ENCODE measurements around the gene OR1F1. TPM values are rescaled to one million over a fixed set of nuclear protein-coding genes. Genes with fewer than 3 reads are reported as not detected.
"Not testable (repeated sequence)": the region's sequence is repeated elsewhere in the genome, so short reads cannot be mapped to it uniquely, and the experiment has no call there.

Gene OR1F1
- polyA plus RNA-seq, 4 donors, result not detected

DNA sequence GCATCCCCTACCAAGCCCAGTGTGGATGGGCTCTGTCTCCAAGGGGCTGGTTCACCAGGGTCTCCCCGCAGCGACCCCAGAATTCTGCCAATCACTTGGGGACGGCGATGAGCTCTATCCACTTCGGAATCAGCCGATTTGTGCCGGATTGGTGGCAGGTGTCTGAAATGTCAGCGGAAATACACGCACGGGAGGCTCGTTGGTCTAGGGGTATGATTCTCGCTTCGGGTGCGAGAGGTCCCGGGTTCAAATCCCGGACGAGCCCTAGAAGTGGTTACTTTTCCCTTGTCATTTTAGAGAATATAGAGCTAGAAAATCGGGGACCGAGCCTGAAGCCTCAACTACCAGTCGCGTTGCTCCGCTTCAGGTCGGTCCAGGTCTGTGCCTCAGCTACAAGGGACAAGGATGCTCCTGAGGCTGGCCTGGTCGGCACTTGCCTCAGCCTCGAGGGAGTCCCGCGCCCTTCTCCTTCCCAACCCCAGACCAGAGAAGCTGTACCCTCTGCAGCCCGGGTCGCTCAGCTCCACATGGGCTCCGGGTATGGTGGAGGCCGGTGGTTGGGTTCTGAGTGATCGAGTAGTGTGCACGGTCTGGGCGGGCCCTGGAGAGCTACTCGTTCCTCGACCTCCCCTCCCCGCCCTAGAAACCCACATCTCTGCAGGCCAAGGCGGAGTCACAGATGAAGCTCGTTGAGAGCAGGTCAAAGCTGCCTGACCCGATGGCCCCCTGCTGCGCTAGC lies 16.0 kb upstream of the OR1F1 start:
- DNase-seq (ENCODE audit: low read depth in 4 of 4, low spot score in 3 of 4), result no peak

DNA sequence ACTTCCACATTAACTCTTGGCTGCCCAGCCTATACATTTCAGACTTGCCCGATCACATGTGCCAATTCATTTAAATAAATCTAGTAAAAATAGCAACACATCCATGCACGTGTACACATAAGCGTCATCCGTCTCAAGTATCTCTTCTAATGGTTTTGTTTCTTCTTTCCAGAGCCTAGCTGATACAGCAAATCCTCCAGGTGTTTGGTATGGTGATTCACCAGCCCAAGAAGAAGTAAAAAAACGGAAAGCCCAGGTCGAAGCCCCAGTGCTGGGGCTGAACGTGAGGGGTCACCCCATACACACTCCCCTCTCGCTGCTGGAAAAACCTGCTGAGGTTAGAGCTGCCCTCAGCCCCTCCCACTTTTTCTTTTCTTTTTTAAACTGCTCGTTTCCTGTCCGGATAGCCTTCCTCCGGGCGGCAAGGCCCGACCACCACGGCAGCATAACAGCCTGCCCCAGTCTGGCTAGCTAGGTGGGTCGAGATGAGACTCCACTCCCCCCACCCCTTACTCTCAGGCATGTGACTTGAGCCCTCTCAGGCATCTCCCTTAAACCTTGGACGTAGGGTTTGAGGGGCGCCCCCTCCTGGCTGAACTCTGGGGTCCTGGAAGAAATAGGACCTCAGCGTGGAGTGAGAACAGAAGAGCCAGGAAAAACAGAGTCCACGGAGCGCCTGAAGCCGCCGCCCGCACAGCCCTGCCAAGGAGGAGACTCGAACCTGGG lies 13.9 kb upstream of the OR1F1 start:
- DNase-seq (ENCODE audit: low read depth in 4 of 4, low spot score in 3 of 4), result no peak

DNA sequence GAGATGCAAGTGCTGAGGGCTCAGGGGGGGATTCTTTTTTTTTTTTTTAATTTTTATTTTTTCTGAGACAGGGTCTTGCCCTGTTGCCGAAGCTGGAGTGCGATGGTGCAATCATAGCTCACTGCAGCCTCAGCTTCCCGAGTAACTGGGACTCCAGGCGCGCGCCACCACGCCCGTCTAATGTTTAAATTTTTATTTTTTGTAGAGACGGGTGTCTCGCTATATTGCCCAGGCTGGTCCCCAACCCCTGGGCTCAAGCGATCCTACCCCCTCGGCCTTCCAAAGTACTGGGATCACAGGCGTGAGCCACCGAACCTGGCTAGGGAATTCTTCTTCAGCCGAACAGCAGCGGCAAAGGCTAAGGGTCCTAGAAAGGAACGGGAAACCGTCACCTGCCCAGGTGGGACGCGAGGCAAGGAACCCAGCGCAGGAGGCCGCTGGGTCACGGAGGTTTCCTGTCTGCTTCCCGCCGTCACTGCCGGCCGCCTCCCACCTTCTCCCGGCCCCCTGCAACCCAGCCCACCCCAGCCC lies 13.3 kb upstream of the OR1F1 start:
- DNase-seq (ENCODE audit: low read depth in 4 of 4, low spot score in 3 of 4), result no peak

DNA sequence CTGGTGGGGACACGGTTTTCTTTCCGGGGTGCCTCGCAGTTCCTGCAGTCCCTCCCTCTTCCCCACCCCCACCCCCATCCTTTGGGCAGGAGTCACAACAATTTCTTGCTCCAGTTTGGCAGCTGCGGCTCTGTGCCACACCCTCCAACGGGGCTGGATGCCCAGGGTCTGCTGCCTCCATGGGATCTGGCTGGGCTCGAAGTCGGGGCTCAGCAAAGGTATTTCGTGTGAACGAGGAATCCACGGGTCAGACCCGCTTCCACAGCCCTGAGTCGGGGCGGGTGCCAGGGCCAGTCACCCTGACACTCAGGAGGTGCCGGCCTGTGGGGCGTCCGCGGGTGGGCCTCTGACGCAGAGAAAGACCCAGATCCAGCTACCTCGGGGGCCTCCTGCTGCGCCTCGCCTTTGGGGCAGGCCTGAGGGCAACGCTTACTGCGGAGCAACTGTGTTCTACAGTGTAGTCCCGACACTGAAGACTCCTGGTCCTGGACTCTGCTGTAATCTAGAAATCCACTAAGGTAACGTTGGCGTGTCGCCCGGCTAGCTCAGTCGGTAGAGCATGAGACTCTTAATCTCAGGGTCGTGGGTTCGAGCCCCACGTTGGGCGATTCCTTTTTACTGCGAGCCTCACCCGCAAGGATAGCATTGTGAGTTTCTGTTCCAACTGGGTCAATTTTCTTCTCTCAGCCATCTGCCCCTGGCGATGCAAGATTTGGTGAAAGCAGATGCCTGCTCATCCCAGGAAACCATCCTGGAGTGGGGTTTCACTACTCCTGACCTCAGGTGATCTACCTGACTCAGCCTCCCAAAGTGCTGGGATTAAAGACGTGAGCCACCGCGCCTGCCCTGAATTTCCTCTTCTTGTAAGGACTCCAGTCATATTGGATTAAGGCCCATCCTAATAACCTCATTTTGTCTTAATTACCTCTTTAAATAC lies 12.6 kb upstream of the OR1F1 start:
- no peak for DNase-seq (ENCODE audit: low read depth in 4 of 4, low spot score in 3 of 4)

DNA sequence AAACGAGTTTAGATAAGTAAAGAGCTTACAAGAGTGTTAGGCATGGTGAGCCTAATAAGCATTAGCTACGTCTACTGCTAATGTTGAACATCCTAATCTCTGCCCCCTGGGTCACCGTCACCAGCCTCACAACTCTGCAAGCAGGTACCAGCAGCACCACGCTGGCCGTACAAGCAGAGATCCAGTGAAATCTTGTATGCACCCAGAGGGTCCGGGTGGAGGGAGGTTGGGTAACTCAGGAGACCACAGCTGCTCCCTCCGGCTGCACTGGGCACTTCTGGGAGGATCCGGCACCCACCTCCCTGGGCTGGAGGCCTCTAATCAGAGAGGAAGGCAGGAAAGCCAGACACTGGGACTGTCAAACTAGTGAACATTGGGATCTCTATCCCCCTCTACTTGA lies 8.4 kb upstream of the OR1F1 start:
- no peak for DNase-seq (ENCODE audit: low read depth in 4 of 4, low spot score in 3 of 4)

DNA sequence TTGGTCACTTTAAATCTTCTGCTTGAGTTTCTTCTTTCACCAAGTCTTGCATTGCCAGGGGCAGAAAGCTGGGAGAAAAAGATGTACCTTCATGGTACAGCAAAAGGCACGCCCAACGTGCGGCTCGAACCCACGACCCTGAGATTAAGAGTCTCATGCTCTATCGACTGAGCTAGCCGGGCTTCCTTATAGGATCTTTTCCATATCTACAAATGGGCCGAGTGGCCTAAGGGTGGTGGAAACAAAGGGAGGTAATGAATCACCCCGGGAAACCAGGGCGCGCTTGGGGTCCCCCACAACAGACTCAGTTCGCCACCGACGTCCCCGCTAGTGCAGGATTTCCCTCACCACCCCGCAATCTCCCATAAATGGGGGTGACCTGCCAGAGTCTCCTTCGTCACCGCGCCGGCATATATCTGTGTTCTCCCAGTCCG lies 7.5 kb upstream of the OR1F1 start:
- DNase-seq (ENCODE audit: low read depth in 4 of 4, low spot score in 3 of 4), result no peak

DNA sequence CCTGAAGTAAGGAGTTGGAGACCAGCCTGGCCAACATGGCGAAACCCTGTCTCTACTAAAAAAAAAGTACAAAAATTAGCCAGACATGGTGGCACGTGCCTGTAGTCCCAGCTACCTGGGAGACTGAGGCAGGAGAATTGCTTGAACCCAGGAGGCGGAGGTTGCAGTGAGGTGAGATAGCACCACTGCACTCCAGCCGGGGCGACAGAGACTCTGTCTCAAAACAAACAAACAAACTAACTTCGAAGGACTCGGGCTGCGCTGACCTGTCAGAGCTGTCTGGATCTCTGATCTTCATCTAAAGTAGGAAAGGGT lies 5.8 kb upstream of the OR1F1 start:
- not testable (repeated sequence) for DNase-seq (ENCODE audit: low read depth in 4 of 4, low spot score in 3 of 4)

DNA sequence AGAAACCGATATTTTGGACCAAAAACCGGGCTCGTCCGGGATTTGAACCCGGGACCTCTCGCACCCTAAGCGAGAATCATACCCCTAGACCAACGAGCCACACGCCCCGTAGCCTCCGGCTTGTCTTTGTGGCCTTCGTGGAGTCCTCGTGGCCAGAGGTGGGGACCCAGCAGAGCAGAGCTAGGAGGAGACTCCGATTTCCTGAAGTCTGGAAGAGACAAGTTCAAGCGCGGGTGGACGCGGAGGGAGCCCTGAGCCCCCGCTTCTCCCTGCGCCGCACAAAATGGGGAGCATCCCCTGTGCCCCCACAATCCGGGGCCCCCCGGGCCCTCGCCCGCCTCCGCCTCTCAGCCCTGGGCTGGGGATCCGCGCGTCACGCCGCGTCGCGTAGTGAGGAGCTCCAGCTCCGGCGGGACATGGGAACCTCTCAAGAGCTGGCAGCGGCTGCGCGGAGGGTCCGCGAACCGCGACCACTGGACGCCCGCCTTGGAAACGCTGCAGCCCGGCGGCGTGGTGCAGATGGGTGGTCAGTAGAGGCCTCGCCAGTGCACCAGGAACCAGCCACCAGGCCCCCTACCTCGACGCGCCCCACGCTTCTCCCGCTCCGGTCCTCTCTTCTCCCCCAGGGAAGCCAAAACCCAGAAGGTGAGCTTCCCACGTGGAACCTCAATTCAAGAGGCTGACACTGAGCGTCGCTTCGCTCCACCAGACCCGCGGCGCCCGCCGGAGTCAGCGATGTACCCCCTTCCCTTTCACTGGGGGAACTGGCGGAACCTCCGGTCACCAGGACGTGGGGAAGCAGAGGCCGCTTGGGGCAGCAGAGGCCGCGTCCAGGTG lies 5.2 kb upstream of the OR1F1 start:
- no peak for DNase-seq (ENCODE audit: low read depth in 4 of 4, low spot score in 3 of 4)

DNA sequence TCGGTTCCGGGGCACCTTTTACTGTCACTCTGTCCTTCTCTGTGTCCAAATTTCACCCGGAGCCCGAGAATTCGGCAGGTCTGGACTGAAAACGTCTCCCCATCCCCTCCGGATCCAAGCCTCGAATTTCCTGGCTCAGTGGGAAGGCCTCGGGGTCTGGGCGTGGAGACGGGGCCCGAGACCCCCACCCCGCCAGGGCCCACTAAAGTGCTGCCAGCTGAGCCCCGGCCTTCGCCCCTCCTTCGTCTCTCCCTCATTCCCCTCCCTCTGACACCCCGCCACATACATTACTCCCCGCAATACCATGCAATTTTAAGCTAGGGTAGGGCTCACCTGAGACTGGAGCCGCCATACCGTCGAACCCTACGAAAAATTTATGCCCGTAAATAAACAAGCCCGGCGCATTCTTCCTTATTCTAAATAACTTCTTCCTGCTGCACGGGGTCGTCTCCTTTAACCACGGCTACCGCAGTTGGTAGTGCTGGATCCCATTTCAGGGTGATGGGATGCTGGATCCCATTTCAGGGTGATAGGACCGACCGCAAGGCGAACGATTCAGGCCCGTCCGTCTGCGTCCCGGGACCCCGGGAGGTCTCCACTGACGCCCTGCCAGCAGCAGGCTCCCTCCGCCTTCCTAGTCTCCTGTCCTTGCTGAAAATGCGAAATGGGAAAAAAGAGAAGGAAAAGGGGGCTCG lies 4.4 kb upstream of the OR1F1 start:
- no peak for DNase-seq (ENCODE audit: low read depth in 4 of 4, low spot score in 3 of 4)

DNA sequence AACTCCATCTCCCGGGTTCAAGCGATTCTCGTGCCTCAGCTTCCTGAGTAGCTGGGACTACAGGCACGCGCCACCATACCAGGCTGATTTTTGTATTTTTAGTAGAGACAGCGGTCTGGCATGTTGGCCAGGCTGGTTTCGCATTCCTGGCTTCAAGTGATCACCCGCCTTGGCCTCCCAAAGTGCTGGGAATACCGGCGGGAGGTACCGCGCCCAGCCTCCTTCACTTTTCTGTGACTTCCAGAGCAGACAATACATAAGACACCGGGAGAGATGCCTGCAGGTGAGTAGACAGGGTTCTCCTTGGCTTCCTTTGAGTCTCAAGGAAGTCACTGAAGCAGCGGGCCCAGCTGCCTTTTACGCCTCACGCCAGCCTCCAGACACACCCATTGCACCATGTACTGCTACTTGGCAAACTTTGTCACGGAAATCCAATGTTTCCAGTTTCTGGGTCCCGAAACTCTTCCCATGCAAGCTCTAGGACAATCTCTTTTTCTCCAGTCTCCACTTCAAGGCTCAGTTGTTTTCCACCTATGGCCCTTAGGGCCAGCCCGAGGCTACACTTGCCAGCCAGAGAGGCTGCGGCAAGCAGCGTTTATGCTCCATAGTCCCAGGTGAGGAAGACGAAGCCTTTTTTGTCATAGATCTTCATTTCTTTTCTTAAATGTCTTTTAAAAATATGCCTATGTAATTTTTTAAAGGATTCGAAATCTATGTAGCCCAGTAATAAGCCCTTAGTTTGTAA lies 886 bp upstream of the OR1F1 start:
- DNase-seq (ENCODE audit: low read depth in 4 of 4, low spot score in 3 of 4), result no peak

DNA sequence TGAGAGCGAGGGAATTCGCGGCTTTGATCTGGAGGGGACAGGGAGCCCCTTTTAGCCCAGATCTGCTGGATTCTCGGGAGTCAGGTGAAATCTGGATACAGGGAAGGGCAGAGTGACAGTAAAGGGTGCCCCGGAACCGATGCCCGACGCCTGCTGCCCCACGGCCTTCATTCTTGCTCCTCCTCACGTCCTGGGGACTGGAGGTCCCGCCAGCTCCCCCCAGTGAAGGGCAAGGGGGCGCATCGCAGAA lies 596 bp downstream of the OR1F1 start:
- no peak for DNase-seq (ENCODE audit: low read depth in 4 of 4, low spot score in 3 of 4)

DNA sequence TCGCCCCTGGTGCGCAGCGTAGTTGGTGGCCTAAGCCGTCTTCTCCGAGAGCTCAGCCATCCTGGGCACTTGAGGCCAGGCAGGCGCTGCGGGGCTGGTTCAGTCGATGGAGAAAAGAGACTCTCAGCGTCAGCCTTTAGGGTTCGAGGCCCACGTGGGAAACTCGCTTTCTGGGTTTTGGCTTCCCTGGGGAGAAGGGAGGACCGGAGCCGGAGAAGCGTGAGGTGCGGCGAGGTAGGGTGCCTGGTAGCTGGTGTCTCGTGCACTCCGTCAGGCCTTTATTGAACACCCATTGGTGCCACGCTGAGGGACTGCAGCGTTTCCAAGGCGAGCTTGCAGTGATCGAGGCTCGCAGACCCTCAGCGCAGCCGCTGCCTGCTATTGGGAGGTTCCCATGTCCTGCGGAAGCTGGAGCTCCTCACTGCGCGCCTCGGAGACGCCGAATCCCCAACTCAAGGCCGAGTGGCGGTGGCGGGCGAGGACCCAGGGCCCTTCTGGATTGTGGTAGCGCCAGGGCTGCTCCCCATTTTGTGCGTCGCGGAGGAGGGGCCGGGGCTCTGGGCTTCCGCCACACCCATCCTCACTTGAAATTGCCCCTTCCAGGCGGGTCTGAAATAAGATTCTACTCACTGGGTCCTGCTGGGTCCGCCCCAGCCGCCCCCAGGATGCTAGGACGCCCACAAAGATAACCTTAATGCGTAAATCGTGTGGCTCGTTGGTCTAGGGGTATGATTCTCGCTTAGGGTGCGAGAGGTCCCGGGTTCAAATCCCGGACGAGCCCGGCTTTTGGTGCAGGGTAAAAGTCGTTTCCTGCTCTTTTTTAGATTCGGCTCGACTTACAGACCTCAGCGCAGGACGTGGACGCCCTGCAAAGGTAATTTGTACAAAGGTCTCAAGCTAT lies 1.2 kb downstream of the OR1F1 start:
- no peak for DNase-seq (ENCODE audit: low read depth in 4 of 4, low spot score in 3 of 4)

DNA sequence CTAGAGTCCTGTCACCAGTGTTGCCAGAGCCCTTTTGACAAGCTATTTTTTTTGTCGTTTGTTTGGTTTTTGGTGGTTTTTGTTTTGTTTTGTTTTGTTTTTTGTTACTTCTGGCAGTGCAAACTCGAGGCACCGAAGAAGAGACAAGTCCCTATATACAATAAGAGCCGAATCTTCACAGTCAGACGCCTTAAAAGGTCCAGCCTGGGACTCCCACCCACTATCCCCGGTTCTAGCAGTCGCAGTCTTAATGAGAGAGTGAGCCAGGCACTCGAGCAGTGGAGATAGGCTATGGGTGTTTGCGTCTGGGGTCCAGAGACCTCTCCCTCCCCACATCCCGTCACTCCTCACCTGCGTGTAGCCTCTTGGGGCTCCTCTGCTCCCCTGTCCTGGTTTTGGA lies 1.9 kb downstream of the OR1F1 start:
- no peak for DNase-seq (ENCODE audit: low read depth in 4 of 4, low spot score in 3 of 4)

DNA sequence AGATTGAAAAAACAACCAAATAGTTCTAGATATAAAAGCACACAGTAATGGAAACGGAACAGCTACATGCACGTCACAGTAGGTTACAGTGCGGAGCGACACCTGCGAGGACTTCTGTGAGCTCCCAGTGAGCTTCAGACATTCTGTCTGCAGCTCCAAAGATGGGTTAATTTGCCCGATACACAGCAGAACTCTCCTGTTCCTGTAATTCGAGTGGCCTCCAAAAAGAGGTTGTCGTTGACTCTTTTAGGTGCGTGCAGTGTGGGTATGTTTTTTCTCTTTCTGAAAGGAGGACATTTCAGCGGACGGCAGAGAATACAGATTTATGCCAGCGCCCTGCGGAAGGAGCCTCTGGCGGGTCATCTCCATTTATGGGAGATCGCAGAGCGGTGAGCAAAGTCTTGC lies 2.9 kb downstream of the OR1F1 start:
- no peak for DNase-seq (ENCODE audit: low read depth in 4 of 4, low spot score in 3 of 4)

DNA sequence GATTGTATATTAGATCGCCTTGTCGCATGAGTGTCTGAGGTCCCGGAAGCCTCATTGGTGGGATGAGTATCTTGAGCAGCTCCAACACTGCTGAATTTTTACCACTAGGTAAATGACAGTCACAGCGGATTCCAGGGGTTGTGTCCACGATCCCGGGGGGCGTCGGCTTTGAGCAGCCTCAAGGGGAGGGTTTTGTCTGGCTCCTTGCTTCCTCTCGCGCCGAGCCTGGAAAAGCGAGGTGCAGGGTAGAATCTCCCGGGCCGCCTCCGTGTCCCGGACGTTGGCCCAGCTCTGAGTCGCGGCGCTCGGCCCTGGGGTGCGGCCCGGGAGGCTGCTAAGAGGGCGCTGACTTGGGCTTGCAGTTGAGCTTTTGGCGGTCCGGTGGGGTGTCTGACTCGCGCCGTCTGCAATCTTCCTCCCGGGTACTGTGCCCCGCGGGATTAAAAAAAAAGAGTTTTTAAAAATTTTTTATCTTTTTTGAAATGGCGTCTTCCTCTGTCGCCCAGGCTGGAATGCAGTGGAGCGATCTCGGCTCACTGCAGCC lies 4.5 kb downstream of the OR1F1 start:
- DNase-seq (ENCODE audit: low read depth in 4 of 4, low spot score in 3 of 4), result no peak

DNA sequence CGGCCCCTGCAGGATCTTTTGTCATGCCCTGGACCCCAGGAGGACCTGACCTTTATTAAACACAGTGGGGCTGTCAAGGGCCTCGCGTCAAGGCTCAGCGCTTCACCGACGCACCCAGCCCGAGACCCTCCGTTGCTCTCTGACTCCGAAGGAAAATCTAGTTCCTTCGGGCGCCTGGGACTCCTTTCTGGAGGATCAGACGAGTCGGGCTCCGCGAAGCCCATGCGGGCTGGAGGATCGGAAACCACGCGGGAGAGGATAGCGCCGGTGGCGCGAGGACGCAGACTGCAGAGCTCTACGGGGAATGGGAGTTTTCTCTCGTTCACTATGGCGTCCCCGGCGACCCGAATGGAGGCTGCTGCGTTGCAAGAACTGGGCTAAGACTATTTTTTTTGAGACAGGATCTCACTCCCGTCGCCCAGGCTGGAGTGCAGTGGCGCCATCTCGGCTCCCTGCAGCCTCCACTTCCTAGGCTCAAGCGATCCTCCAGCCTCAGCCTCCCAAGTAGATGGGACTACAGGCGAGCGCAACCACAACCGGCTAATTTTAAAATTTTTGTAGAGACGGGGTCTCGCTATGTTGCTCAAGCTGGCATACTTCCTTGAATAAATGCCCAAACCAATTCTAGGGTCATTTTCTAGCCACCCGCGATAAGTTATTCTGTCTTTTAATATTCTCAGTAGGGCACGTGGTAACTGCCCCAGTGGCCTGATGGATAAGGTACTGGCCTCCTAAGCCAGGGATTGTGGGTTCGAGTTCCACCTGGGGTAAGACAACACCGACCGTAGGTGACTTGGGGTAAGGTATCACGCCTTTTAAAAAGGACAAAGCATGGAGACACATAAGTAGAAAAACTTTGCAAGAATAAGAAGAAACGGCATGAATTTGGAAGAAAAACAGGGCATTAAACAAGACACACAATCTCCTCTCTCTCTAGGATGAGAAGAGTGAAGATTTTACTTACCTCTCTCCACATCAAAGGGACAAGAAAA lies 5.5 kb downstream of the OR1F1 start:
- DNase-seq (ENCODE audit: low read depth in 4 of 4, low spot score in 3 of 4), result no peak

DNA sequence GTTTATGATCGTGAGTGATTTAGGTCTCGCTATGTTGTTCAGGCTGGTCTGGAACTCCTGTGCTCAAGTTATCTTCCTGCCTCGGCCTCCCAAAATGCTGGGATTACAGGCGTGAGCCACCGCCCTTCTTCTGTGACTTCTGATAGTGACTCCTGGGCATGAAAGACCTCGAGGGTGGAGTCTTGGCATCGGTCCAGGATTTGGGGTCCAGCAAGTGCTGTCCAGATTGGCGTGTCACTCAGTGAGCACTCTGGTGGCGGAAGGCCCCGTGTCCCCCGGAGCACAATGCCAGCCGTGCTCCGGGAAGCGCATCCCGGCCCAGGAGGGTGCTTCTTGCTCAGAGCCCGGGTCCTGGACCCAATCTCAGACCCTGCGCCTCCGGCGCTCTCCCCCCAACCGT lies 6.8 kb downstream of the OR1F1 start:
- DNase-seq (ENCODE audit: low read depth in 4 of 4, low spot score in 3 of 4), result no peak
